Measurements from ENCODE around the gene NEURL2. TPM values are rescaled to one million over a fixed set of nuclear protein-coding genes. Genes with fewer than 3 reads are reported as not detected.

Gene NEURL2
- total RNA-seq, 1 donor from 2014 or later, result 2.8 TPM

DNA sequence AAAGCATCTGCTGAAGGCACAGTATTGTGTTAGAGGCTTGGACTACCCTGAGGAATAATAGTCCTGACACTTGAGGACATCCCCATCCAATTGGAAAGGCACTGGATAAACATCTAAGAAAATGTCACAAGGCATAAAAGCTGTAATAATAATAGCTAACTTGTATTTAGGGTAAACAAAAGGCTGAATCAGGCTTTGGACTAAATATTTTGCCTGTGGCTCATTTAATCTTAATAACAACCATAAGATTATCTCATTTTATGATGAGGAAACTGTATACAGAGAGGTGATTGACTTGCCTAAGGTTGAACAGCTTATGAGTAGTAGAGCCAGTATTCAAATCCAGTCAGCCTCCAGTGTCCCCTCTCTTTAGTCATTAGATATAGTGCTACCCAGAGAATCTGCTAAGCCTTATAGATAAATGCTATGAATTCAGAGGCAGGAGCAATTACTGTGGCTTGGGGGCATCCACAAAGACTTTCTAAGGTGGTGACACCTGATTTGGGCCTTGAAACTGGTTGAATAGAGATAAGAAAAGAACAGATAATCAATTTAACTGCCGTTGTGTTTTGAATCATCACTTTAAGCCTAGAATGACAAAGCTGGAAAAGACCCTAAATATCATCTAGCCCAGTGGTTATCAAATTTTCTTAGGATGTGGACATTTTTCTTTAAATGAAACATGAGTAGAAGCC lies 17.5 kb downstream of the NEURL2 start:
- intact Hi-C loops (cut with DNase I), result no loop called here
- Histone ChIP-seq H3K36me3 (peaks cover 15% of the 10 kb centered on the region), H3K27ac (no peak overlapping the region), H3K4me3 (no peak overlapping the region), H3K4me1 (no peaks in the 10 kb centered on the region), H3K9me3 (no peaks in the 10 kb centered on the region), H3K27me3 (no peaks in the 10 kb centered on the region)
- DNase-seq (no peak), ATAC-seq (no peak)
- TF ChIP-seq, protein P1, sequence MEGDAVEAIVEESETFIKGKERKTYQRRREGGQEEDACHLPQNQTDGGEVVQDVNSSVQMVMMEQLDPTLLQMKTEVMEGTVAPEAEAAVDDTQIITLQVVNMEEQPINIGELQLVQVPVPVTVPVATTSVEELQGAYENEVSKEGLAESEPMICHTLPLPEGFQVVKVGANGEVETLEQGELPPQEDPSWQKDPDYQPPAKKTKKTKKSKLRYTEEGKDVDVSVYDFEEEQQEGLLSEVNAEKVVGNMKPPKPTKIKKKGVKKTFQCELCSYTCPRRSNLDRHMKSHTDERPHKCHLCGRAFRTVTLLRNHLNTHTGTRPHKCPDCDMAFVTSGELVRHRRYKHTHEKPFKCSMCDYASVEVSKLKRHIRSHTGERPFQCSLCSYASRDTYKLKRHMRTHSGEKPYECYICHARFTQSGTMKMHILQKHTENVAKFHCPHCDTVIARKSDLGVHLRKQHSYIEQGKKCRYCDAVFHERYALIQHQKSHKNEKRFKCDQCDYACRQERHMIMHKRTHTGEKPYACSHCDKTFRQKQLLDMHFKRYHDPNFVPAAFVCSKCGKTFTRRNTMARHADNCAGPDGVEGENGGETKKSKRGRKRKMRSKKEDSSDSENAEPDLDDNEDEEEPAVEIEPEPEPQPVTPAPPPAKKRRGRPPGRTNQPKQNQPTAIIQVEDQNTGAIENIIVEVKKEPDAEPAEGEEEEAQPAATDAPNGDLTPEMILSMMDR (IDR thresholded peaks at IDR 0.05), result no peak

DNA sequence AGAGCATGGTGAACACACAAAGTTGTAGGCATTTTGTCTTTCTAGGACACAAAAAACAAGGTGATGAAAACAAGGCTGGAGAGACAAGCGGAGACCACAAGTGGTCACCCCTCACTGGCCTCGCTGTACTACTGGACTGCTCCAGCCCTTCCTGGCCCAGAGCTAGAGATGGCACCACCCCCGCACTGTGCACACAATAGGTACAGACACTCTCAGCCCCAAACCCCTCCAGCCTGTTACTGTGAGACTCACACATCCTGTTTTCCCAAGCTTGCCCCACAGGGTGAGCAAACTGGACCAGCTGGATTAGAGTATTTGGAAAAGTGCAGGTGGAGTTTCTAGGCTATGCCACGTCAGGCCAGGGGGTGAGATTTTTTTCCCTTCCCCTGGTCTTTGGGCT lies 18.4 kb downstream of the NEURL2 start:
- Histone ChIP-seq H3K27ac (no peak overlapping the region), H3K4me3 (no peak overlapping the region), H3K9me3 (no peaks in the 10 kb centered on the region), H3K36me3 (peaks cover 6% of the 10 kb centered on the region), H3K27me3 (no peaks in the 10 kb centered on the region), H3K4me1 (no peaks in the 10 kb centered on the region)
- intact Hi-C loops (cut with DNase I), result no loop called here
- no peak for DNase-seq
- no peak for ATAC-seq
- TF ChIP-seq, protein P1 (IDR thresholded peaks at IDR 0.05), result no peak

DNA sequence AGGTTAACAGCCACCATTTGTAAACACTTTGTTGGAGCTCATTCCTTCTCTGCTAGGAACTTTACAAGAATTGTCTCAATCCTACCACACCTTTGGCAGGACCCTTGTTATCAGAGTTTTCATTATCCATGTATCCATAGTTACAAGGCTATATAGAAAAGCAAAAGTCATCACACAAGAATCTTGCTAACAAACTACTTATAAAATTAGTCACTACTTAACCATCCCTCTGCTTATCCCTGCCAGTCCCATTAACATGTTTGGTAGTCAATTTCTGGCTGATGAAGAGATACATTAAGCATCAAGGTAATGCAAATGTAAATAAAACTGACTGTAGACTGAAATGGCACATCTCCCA lies 23.2 kb downstream of the NEURL2 start:
- DNase-seq (no peak), ATAC-seq (no peak)
- Histone ChIP-seq H3K27me3 (no peaks in the 10 kb centered on the region), H3K27ac (no peak overlapping the region), H3K9me3 (no peaks in the 10 kb centered on the region), H3K36me3 (no peaks in the 10 kb centered on the region), H3K4me1 (no peaks in the 10 kb centered on the region), H3K4me3 (no peak overlapping the region)
- TF ChIP-seq, protein P1 (IDR thresholded peaks at IDR 0.05), result no peak
- intact Hi-C loops (cut with DNase I), result no loop called here

DNA sequence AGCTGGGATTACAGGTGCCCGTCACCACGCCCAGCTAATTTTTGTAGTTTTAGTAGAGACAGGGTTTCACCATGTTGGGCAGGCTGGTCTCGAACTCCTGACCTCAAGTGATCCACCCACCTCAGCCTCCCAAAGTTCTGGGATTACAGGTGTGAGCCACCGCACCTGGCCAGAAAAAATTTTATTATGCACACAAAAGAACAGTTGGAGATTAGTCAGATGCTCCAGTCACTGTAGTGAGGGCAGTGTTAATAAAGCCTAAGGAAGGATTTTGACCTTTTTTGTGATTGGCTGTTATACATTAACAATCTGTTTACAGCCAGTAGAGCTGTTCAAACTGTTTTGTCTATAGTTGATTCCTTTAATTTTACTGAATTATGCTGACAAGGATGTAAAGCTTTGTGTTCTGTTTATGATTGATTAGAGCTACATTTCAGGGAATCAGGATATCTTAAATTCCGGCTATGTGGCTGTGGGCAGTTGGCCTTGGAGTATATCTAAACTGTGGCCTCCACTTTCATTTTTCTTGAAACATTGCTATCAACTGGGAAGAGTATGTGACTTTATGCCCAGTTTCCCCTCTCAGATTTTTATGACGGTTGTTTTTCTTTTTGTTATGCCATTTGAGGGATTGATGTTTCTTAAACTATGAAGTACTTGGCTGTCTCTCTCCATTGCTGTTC lies 23.7 kb downstream of the NEURL2 start:
- Histone ChIP-seq H3K9me3 (no peaks in the 10 kb centered on the region), H3K36me3 (no peaks in the 10 kb centered on the region), H3K4me3 (no peak overlapping the region), H3K4me1 (no peaks in the 10 kb centered on the region), H3K27me3 (no peaks in the 10 kb centered on the region), H3K27ac (no peak overlapping the region)
- ATAC-seq (no peak), DNase-seq (no peak)
- TF ChIP-seq, protein P1 (IDR thresholded peaks at IDR 0.05), result no peak
- intact Hi-C loops (cut with DNase I), result no loop called here

DNA sequence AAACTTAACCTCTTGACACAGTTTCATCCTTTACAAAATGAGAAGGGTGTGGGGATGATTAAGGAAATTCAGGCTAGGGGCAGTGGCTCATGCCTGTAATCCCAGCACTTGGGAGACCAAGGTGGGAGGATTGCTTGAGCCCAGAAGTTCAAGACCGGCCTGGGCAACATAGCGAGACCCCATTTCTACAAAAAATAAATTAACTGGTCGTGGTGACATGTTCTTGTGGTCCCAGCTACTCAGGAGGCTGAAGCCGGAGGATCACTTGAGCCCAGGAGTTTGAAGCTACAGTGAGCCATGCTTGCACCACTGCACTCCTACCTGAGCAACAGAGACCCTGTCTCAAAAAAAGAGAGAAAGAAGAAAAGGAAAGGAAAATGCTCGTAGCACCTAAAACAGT lies 24.6 kb downstream of the NEURL2 start:
- Histone ChIP-seq H3K4me3 (no peak overlapping the region), H3K4me1 (no peaks in the 10 kb centered on the region), H3K9me3 (no peaks in the 10 kb centered on the region), H3K27ac (no peak overlapping the region), H3K36me3 (no peaks in the 10 kb centered on the region), H3K27me3 (no peaks in the 10 kb centered on the region)
- ATAC-seq, result no peak
- intact Hi-C loops (cut with DNase I), result no loop called here
- TF ChIP-seq, protein P1 (IDR thresholded peaks at IDR 0.05), result no peak
- DNase-seq, result no peak
